GM03348 (cell line): Measurements from ENCODE around the gene TMED9.
"Not testable (repeated sequence)": the region's sequence is repeated elsewhere in the genome, so short reads cannot be mapped to it uniquely, and the experiment has no call there.

Experiments
- DNase-seq: peaks from one replicate; pipeline ENCODE4 v3.0.0; 2012; ENCODE audit warnings: low spot score

TMED9 gene

DNA sequence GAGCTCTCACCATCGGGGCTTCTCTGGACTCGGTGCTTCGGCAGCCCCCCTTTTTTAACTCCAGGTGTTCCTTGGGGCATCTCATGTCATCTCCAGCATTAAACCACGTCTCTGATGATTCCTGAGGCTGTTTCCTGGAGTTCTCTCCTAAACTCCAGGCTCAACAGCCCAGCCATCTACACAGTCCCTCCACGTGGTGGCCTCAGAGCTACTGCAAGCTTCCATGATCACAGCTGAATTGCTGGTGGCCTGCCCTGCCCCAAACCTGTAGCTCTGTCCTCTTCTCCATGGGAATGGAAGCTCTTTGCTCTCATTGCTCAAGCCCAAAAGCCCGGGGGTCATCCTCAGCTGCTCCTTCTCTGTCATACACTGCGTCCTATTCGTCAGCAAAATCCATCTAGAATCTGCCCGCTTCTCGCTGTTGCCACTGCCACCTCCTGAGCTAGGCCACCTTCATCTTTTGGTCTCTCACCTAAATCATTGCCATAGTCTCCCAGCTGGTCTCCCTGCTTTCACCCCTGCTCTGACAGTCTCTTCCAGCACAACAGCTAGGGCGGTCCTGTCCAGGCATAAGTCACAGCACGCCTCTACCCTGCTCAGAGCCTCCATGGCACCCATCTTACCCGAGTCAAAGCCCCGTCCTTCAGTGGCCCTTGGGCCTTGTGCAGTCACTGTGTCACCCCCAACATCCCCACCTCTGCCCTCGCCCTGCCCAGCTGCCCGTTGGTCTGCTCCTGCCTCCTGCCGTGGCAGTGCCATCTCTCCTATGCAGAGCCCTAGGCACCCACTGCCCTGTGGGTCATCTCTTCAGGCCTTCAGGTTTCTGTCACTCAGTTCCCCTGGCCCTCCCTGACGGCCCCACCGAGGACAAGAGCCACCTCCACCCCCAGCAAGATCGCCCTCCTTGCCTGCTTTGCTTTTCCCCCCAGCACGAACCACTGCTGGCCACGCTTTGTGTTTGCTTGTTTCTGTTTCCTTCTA, 14.4 kb downstream of the TMED9 start:
- DNase-seq, result no peak

DNA sequence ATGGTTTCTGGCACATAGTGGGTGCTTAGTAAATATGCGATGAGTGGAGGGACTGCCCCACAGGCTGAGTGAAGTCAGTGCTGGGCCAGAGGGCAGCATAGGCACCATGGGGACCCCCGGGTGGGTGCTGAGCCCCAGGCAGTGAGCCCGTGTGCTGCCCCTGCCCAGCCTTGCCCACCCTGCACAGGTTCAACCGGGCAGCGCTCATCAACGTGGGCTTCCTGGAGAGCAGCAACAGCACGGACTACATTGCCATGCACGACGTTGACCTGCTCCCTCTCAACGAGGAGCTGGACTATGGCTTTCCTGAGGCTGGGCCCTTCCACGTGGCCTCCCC, 15.1 kb downstream of the TMED9 start:
- DNase-seq, result no peak

DNA sequence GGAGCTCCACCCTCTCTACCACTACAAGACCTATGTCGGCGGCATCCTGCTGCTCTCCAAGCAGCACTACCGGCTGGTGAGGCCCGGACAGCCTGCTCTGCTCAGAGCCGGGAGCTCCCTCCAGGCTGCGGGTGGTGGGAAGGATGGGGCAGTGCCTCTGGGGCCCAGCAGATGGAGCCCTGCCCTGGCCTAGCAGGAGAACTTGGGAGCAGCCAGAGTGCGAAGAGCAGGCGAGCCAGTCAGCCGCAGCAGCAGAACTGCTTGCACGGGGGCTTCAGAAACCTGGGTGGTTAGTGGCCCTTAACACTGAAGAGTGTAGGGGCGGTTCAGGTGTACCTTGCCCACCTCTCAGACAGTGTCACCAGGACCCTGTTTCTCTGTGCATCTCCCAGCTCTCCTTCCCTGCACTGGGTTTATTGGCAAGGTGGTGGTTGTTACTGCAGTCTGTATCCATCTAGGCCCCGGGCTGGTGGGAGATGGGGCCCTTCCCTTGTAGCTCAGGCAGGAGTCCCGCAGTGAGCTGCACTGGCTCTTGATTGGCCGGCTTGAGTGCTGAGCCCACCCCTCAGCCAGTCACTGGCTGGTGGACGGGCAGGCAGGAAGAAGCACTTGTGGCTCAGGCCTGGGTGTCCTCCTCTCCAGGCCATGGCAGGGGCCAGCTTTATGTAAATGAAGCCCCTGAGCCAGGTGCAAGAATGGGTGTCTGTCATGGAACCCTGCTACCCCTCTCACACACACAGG, 15.6 kb downstream of the TMED9 start:
- peak; percentile 94 for DNase-seq

DNA sequence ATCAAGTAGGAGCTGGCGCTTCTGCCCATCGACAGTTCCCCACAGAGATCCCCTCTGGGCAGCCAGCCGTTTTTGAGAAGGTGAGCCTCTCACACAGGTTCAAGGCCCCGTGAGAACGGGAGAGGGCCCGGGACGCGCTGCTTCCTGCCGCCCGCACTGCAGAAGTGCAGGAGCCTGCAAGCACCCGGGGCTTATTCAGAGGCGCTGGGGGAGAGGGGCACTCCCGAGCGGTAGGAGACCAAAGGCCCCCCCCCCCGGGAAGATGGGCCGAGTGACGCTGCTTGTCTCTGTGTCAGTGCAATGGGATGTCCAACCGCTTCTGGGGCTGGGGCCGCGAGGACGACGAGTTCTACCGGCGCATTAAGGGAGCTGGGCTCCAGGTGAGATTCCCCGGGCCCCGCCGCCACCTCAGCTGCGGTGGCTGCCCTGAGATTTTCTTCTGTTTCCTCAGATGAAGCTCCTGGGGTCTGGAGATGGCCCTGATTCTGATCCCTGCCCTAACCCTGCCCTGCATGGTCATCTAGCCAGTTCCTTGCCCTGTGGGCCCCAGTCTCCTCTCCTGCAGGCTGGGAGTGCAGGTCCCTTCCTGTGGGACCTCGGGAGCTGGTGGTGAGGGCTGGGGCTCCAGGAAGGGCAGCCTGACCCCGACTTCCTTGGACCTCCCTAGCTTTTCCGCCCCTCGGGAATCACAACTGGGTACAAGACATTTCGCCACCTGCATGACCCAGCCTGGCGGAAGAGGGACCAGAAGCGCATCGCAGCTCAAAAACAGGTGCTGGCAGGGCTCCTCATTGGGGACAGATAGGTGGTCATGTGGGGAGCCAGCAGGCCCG, 16.5 kb downstream of the TMED9 start:
- DNase-seq, result no peak

DNA sequence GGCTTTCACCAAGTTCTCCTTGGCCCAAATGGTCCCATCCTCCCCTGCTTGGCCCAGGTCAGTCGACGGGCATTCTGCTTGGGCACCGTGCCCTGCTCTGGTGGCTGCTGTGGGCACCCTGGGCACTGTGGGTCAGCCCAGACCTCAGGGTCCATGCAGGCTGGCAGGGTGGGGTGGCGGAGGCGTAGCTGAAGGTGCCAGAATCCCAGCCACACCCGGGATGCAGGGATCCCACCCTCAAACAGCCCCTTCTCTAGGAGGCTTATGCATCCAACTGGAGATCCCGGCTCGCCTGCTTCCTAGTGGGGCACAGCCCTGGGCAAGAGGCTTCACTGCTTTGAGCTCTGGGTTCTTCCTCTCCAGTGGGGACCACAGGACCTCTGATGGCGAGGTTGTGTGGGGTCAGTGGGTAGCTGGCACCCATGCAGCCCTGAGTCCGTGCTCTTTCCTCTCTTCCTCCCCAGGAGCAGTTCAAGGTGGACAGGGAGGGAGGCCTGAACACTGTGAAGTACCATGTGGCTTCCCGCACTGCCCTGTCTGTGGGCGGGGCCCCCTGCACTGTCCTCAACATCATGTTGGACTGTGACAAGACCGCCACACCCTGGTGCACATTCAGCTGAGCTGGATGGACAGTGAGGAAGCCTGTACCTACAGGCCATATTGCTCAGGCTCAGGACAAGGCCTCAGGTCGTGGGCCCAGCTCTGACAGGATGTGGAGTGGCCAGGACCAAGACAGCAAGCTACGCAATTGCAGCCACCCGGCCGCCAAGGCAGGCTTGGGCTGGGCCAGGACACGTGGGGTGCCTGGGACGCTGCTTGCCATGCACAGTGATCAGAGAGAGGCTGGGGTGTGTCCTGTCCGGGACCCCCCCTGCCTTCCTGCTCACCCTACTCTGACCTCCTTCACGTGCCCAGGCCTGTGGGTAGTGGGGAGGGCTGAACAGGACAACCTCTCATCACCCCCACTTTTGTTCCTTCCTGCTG, 17.4 kb downstream of the TMED9 start:
- no peak for DNase-seq

DNA sequence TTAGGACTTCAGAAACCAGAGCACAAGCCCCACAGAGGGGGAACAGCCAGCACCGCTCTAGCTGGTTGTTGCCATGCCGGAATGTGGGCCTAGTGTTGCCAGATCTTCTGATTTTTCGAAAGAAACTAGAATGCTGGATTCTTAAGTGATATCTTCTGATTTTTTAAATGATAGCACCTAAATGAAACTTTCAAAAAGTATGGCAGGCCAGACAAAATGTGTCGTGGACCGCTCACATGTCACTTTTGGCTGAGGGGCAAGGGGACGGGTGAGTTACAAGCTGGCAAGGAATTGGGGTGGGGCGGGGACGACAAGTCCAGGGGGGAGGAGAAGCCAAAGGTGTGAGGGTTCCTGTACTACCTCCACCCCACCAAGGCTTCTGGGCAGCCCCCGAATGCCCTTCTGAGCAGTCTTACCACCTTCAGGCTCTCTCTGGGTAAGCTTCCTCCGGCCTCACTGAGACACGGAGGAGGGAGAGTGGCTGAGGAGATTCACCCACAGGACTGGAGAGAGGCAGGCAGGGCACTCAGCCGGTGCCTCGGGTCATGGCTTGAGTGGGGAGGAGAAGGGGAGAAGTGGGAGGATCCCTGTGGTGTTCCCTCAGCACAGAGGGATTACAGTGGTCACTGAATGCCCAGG, 18.2 kb downstream of the TMED9 start:
- DNase-seq, result no peak

DNA sequence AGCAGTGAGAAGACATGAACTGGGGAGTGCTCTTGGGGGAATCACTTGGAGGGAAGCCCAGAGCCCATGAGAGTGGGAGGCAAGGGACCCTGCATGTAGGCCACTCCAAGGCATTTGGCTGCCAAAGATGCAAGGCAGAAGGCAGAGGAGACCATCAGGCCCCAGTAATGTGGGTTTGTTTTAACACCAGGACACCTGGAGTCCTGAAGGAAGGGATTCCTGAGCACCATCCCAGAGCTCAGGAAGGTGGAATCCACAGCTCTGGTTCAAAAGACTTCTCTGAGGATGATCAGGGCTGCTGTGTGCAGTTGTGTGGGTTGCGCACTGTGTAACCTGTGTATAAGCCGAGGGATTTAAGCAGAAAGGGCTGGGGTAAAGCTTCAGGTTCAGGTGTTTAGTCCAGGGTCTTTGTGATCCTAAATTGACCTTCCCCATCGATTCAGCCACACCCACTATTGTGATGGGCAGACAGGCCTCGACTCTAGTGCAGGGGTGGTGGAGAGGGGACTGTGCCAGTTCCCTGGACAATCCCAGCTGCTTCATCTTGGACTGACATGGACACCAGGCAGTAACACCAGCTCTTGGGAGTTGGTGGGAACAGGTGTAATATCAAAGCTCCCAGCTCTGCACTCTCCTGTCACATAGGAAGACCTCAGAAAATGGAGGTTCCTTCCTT, 18.9 kb downstream of the TMED9 start:
- DNase-seq, result no peak

- DNase-seq, result no peak
Measured at GRCh38 chr5:177611446-177612214, 19.6 kb downstream of the TMED9 start.

GRCh38 chr5:177612215-177612673, 20.2 kb downstream of the TMED9 start:
- no peak for DNase-seq

DNA sequence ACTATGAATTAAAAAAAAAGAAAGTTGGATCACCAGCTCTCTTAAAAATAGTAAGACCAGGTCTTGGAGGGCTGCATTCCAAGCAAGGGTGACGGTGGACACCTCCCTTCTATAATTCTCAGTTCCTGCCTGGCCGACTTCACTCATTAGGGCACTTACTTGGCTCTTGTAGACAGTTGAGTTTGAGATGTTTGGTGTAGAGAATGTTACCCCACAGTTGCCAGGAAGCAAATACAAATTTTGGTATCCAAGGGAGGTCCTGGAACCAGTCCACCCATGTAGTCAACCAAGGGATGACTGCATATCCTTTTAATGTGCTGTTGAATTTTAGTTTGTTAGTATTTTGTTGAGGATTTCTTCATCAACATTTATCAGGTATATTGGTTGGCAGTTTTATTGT, 28.6 kb downstream of the TMED9 start:
- no peak for DNase-seq

GRCh38 chr5:177624172-177624571, 32.2 kb downstream of the TMED9 start:
- not testable (repeated sequence) for DNase-seq

DNA sequence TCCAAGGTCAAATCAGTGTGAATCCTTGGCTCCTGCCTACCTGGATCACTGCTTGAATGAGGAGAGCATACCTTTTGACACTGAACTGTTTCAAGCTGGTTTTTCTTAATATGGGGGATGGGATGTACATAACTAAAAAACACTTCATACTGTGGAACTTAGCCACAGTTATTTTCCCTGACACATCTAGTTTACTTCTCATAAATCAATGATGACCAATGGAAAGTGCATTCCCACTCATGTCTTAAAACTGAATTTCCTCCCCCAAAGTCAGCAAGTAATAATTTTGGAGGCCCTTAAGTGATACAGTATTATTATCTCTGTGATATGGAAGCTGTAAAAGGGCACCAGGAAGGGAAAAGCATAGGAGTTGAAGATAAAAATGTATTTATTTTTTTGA, 38.2 kb downstream of the TMED9 start:
- not testable (repeated sequence) for DNase-seq

DNA sequence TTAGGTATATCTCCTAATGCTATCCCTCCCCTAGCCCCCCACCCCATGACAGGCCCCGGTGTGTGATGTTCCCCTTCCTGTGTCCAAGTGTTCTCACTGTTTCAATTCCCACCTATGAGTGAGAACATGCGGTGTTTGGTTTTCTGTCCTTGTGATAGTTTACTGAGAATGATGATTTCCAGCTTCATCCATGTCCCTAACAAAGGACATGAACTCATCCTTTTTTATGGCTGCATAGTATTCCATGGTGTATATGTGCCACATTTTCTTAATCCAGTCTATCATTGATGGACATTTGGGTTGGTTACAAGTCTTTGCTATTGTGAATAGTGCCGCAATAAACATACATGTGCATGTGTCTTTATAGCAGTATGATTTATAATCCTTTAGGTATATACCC, 42.9 kb downstream of the TMED9 start:
- DNase-seq, result not testable (repeated sequence)

GRCh38 chr5:177645462-177645861, 53.5 kb downstream of the TMED9 start:
- DNase-seq, result not testable (repeated sequence)
